Lower lobe of right lung (tissue), 2 donors: ENCODE data around the gene NAA50. TPM values are rescaled to one million over a fixed set of nuclear protein-coding genes. Genes with fewer than 3 reads are reported as not detected.

Experiments used
- ATAC-seq, 2 donors: fragments of 200-7000 bp; cut with Tn5 transposase; one replicate each; pipeline ENCODE4 v1.9.1; 2020 to 2022; ENCODE audit warnings: mild to moderate bottlenecking in 2 of 2, moderate library complexity in 2 of 2
- DNase-seq: peaks from one replicate; pipeline ENCODE4 v3.0.0-alpha.2; 2020
- H3K27ac ChIP-seq: fragments of 200-600 bp; one replicate; pipeline ENCODE4 v1.8.0; 2022
- H3K27me3 ChIP-seq: fragments of 200-600 bp; one replicate; pipeline ENCODE4 v1.8.0; 2022; ENCODE audit warnings: low read depth
- H3K36me3 ChIP-seq: fragments of 200-600 bp; one replicate; pipeline ENCODE4 v1.8.0; 2022; ENCODE audit warnings: mild to moderate bottlenecking
- H3K4me1 ChIP-seq: fragments of 200-600 bp; one replicate; pipeline ENCODE4 v1.8.0; 2022
- H3K4me3 ChIP-seq: fragments of 200-600 bp; one replicate; pipeline ENCODE4 v1.8.0; 2022; ENCODE audit warnings: mild to moderate bottlenecking
- H3K9me3 ChIP-seq: fragments of 200-600 bp; one replicate; pipeline ENCODE4 v1.8.0; 2022
- intact Hi-C: fragments of 100-400 bp; cut with DNase I; formaldehyde crosslinking; loops from one replicate; pipeline ENCODE4 v1.11.0; 2022
- total RNA-seq: library from RNA; stranded (reverse); fragmentation: NEBNext Ultra II Directional; extraction: Animal tissue kit (Norgen Biotek cat#: 25700); gene quantifications from one replicate; pipeline ENCODE4 v1.2.1, GENCODE V29; 2021
- TF ChIP-seq, protein P1 (sequence below): fragments of 200-600 bp; IDR thresholded peaks from one replicate; pipeline ENCODE4 v1.8.0; 2022; ENCODE audit warnings: antibody characterized with exemption, mild to moderate bottlenecking
- donor health status: DM: no; HTN: yes; CAD: no; lungs with severe emphysema.

Gene NAA50
- total RNA-seq, 1 donor from 2014 or later = 83.3 TPM

DNA sequence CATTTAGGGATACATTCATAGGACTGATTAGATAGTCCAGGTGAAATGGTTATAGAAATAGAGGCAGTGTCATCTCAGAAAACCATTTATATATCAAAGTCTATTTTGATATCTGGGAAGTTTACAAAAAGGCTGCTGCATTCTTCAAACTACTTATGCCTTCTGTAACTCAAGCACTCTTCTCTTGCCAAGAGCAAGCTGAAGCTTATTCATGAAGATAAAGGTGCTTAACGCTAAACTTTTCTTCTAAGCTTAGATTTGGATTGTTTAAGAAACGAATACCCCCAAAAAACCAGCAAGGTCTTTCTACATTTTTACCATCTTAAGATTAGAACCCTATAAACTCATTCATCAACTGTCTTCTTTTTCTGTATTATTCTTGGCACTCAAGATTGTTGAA, 26.3 kb downstream of the NAA50 start:
- Histone ChIP-seq H3K4me1 (no peaks in the 10 kb centered on the region), H3K4me3 (no peak overlapping the region), H3K9me3 (no peaks in the 10 kb centered on the region), H3K36me3 (peaks cover 47% of the 10 kb centered on the region), H3K27ac (no peak overlapping the region), H3K27me3 (no peaks in the 10 kb centered on the region)
- no peak for DNase-seq
- TF ChIP-seq, protein P1, sequence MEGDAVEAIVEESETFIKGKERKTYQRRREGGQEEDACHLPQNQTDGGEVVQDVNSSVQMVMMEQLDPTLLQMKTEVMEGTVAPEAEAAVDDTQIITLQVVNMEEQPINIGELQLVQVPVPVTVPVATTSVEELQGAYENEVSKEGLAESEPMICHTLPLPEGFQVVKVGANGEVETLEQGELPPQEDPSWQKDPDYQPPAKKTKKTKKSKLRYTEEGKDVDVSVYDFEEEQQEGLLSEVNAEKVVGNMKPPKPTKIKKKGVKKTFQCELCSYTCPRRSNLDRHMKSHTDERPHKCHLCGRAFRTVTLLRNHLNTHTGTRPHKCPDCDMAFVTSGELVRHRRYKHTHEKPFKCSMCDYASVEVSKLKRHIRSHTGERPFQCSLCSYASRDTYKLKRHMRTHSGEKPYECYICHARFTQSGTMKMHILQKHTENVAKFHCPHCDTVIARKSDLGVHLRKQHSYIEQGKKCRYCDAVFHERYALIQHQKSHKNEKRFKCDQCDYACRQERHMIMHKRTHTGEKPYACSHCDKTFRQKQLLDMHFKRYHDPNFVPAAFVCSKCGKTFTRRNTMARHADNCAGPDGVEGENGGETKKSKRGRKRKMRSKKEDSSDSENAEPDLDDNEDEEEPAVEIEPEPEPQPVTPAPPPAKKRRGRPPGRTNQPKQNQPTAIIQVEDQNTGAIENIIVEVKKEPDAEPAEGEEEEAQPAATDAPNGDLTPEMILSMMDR = no peak
- ATAC-seq = no peak
- intact Hi-C loops = no loop called here

DNA sequence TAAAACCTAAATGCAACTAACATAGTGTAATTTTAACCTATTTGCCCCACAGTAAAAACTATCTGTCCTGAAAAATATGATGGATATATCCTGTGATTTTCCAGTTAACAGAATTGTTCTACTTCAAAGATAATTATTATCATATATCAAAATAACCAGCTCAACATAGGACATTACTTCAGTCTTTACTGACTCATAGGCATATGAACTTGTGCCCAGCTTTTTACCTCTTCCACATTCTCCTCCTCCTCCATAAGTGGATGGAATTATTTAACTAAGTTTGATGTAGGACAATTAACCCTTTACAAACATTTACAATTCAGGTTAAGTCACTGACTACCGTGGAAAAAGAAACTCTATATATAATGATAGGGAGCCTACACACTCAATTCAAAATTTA, 26.8 kb downstream of the NAA50 start:
- peaks cover 47% of the 10 kb centered on the region for H3K36me3 ChIP-seq
- H3K4me1 ChIP-seq = no peaks in the 10 kb centered on the region
- H3K27me3 ChIP-seq = no peaks in the 10 kb centered on the region
- intact Hi-C loops = no loop called here
- DNase-seq (no peak), ATAC-seq (no peak)
- H3K4me3 ChIP-seq = no peak overlapping the region
- TF ChIP-seq, protein P1 = no peak
- H3K9me3 ChIP-seq = no peaks in the 10 kb centered on the region
- no peak overlapping the region for H3K27ac ChIP-seq

DNA sequence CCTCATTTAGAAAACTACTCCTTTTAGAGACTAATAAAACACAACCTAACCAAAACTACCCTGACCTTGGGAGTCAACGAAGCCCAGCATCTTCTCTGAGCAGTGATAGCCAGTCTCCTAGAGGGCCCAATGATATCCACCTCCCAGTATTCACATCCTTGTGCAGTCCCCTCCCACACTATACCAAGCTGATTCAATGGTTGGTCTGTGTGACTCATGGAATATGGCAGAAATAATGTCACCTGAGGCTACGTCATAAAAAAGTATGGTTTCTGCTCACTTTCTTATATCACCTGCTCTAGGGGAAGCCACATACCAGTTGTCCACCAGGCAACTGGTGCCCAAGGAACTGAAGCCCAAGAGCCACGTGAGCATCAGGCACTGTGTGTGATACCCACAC, 28.2 kb downstream of the NAA50 start:
- ATAC-seq (no peak), DNase-seq (no peak)
- intact Hi-C loops = no loop called here
- Histone ChIP-seq H3K4me1 (no peaks in the 10 kb centered on the region), H3K9me3 (no peaks in the 10 kb centered on the region), H3K27ac (no peak overlapping the region), H3K27me3 (no peaks in the 10 kb centered on the region), H3K36me3 (peaks cover 32% of the 10 kb centered on the region), H3K4me3 (no peak overlapping the region)
- TF ChIP-seq, protein P1 = no peak

DNA sequence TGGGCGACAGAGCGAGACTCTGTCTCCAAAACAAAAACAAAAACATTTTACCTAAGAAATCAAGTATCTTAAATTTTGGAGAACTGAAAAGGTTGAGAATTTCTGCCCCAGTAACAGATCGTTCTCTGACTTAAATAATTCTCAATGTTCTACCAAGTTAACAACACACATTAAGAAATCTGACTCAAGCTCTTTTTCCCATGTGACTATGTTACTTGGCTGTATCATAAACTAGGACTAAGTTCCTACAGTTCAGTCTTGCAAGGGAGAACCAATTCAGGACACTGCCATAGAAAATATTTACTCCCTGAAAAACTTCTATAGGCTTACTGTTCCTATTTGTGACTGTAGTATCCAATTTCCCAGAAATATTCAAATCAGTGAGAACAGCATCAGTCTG, 28.7 kb downstream of the NAA50 start:
- Histone ChIP-seq H3K27ac (no peak overlapping the region), H3K9me3 (no peaks in the 10 kb centered on the region), H3K4me1 (no peaks in the 10 kb centered on the region), H3K4me3 (no peak overlapping the region), H3K36me3 (peaks cover 27% of the 10 kb centered on the region), H3K27me3 (no peaks in the 10 kb centered on the region)
- TF ChIP-seq, protein P1 = no peak
- ATAC-seq = no peak
- no peak for DNase-seq
- intact Hi-C loops = no loop called here

DNA sequence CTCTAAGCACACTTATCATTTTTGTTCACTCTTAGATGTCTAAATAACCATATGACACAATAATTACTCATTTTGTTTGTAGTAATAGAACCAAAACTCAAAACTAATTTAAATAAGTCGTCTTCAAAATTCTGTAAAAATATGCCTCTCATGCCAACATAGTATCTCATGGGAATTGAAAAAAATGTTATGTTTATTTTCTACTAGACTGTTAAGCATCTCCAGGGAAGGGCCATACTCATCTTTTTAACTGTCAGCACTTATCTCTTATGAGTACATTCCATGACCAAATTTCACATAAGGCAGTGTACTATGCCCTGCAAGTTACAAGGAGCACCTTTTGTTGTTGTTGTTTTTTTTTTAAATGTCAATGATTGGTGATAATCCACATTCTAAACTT, 31.3 kb downstream of the NAA50 start:
- no peak overlapping the region for H3K27ac ChIP-seq
- DNase-seq = no peak
- peaks cover 1% of the 10 kb centered on the region for H3K36me3 ChIP-seq
- H3K4me3 ChIP-seq = no peak overlapping the region
- no peaks in the 10 kb centered on the region for H3K9me3 ChIP-seq
- H3K4me1 ChIP-seq = no peaks in the 10 kb centered on the region
- TF ChIP-seq, protein P1 = no peak
- no peak for ATAC-seq
- no peaks in the 10 kb centered on the region for H3K27me3 ChIP-seq
- intact Hi-C loops = no loop called here

DNA sequence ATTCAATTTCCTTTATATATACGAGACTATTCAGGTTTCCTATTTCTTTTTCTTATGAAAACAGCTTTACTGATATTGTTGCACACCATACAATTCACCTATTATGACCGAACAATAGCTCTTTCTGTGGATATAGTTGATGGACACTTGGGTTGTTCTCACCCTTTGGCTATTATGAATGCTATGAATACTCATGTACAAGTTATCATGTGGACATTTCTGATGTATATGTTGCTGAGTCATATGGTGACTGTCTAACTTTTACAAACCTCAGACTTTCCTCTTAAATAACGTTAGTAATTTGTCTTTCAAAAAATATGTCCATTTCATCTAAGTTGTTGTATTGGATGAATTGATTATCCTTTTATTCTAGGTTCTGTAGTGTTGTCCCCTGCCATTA, 33.9 kb downstream of the NAA50 start:
- intact Hi-C loops = no loop called here
- TF ChIP-seq, protein P1 = no peak
- H3K4me1 ChIP-seq = no peaks in the 10 kb centered on the region
- ATAC-seq (no peak), DNase-seq (no peak)
- H3K4me3 ChIP-seq = no peak overlapping the region
- no peaks in the 10 kb centered on the region for H3K36me3 ChIP-seq
- no peaks in the 10 kb centered on the region for H3K9me3 ChIP-seq
- H3K27me3 ChIP-seq = no peaks in the 10 kb centered on the region
- H3K27ac ChIP-seq = no peak overlapping the region
